NB4 (cell line): ENCODE measurements around the gene ZNF786.

Source experiments
- POLR2A ChIP-seq: IDR thresholded peaks from 2 replicates; pipeline ENCODE4 v1.6.1; 2011; ENCODE audit warnings: mild to moderate bottlenecking; ENCODE audit not compliant: insufficient read length; ENCODE audit errors: extremely low read depth
- TF ChIP-seq, protein P1 (sequence below): IDR thresholded peaks from one replicate; pipeline ENCODE4 v1.5.1; 2012; ENCODE audit warnings: low read depth, low read length
- TF ChIP-seq, protein P2 (sequence below): IDR thresholded peaks from 2 replicates; pipeline ENCODE4 v1.6.1; 2011; ENCODE audit warnings: low read depth, low read length

DNA sequence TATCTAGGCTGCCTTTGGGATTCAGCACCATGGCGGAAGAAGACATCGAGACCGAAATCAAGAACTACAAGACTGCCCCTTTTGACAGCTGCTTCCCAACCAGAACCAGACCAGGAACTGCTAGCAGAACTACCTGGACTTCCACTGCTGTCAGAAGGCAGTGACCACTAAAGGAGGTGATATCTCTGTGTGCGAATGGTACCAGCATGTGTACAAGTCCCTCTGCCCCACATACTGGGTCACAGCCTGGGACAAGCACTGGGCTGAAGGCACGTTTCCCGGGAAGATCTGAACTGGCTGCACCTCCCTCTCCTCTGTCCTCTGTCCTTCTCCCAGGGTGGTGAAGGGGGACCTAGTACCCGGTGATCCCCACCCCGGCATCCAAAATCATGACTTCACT is 36.6 kb downstream of the ZNF786 start:
- no peak for TF ChIP-seq POLR2A
- TF ChIP-seq, protein P1, sequence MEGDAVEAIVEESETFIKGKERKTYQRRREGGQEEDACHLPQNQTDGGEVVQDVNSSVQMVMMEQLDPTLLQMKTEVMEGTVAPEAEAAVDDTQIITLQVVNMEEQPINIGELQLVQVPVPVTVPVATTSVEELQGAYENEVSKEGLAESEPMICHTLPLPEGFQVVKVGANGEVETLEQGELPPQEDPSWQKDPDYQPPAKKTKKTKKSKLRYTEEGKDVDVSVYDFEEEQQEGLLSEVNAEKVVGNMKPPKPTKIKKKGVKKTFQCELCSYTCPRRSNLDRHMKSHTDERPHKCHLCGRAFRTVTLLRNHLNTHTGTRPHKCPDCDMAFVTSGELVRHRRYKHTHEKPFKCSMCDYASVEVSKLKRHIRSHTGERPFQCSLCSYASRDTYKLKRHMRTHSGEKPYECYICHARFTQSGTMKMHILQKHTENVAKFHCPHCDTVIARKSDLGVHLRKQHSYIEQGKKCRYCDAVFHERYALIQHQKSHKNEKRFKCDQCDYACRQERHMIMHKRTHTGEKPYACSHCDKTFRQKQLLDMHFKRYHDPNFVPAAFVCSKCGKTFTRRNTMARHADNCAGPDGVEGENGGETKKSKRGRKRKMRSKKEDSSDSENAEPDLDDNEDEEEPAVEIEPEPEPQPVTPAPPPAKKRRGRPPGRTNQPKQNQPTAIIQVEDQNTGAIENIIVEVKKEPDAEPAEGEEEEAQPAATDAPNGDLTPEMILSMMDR, result no peak
- TF ChIP-seq, protein P2, sequence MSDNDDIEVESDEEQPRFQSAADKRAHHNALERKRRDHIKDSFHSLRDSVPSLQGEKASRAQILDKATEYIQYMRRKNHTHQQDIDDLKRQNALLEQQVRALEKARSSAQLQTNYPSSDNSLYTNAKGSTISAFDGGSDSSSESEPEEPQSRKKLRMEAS, result no peak
